B cell (primary cell): ENCODE data around the gene ARHGAP26.

Experiments used
- CTCF ChIP-seq: fragments of 200-600 bp; IDR thresholded peaks from one replicate; pipeline ENCODE4 v1.8.0; 2022; ENCODE audit warnings: antibody characterized with exemption, mild to moderate bottlenecking
- EZH2 ChIP-seq: IDR thresholded peaks from 2 replicates; pipeline ENCODE4 v1.6.1; 2012; ENCODE audit warnings: borderline replicate concordance, low read depth, mild to moderate bottlenecking, moderate library complexity, low read length; ENCODE audit not compliant: insufficient read depth, poor library complexity, severe bottlenecking

GRCh38 chr5:143149759-143150158 lies 379.6 kb downstream of the ARHGAP26 start:
- TF ChIP-seq CTCF (no peak), EZH2 (no peak)
